H1 (cell line): ENCODE data around the gene TPD52L2. TPM values are rescaled to one million over a fixed set of nuclear protein-coding genes. Genes with fewer than 3 reads are reported as not detected.

Source experiments
- BRCA1 ChIP-seq: IDR thresholded peaks from 2 replicates; pipeline ENCODE4 v1.6.1; 2012; ENCODE audit warnings: low read depth, low read length, improper control_type of control experiment
- CEBPB ChIP-seq: IDR thresholded peaks from 2 replicates; pipeline ENCODE4 v1.6.1; 2012; ENCODE audit warnings: low read depth, low read length
- CHD7 ChIP-seq: fragments of 300-600 bp; sonication (generic); IDR thresholded peaks from 2 replicates; pipeline ENCODE4 v1.7.1; 2012; ENCODE audit warnings: low read length, moderate library complexity, mild to moderate bottlenecking, inconsistent platforms; ENCODE audit not compliant: insufficient replicate concordance
- CTBP2 ChIP-seq: IDR thresholded peaks from 2 replicates; pipeline ENCODE4 v1.7.0; 2011; ENCODE audit warnings: borderline replicate concordance, mild to moderate bottlenecking, moderate library complexity, mixed read lengths, low read length; ENCODE audit not compliant: insufficient read depth, insufficient read length
- HDAC6 ChIP-seq: IDR thresholded peaks from one replicate; pipeline ENCODE4 v1.7.1; 2012; ENCODE audit warnings: low read depth, mild to moderate bottlenecking, inconsistent platforms, low read length, moderate library complexity
- RXRA ChIP-seq: IDR thresholded peaks from 2 replicates; pipeline ENCODE4 v1.6.1; 2011; ENCODE audit warnings: low read depth, mild to moderate bottlenecking, low read length, moderate library complexity; ENCODE audit not compliant: insufficient read depth
- SAP30 ChIP-seq: fragments of 300-600 bp; sonication (generic); IDR thresholded peaks from 2 replicates; pipeline ENCODE4 v1.7.1; 2012; ENCODE audit warnings: low read length, moderate library complexity, mild to moderate bottlenecking, inconsistent platforms; ENCODE audit not compliant: insufficient read depth, insufficient replicate concordance
- TBP ChIP-seq: IDR thresholded peaks from 2 replicates; pipeline ENCODE4 v1.6.1; 2011; ENCODE audit warnings: low read depth, low read length, improper control_type of control experiment
- TEAD4 ChIP-seq: IDR thresholded peaks from 2 replicates; pipeline ENCODE4 v1.6.1; 2012; ENCODE audit warnings: low read depth, low read length, inconsistent platforms, mixed read lengths
- YY1 ChIP-seq: IDR thresholded peaks from 2 replicates; pipeline ENCODE4 v1.6.1; 2011; ENCODE audit warnings: low read depth, mild to moderate bottlenecking, low read length
- polyA plus RNA-seq, 7 experiments: library from polyadenylated mRNA; depleted of rRNA in 3 of 7; stranded (reverse) in 5 of 7; unstranded in 2 of 7; fragments of >200 nt in 5 of 7; fragments of 200-250 nt in 2 of 7; gene quantifications; 1 replicate in 5 of 7; 2 replicates in 1 of 7; 4 replicates in 1 of 7; pipeline versions ENCODE4 v1.2.1 to v1.2.3, GENCODE V29; 2011 to 2013; ENCODE audit warnings: missing spikeins in 2 of 7, mixed read lengths in 2 of 7
- total RNA-seq: library from RNA; stranded (reverse); fragmentation: NEBNext Ultra II Directional; extraction: Animal tissue kit (Norgen Biotek cat#: 25700); gene quantifications from 2 replicates; pipeline ENCODE4 v1.2.1, GENCODE V29; 2021

TPD52L2 gene
- total and polyA plus RNA-seq, 2 of the 8 experiments (the other 6 are each of a cell fraction or from before 2014, with no cell fraction given) = 77.1 to 80.2 TPM

GRCh38 chr20:63894358-63895201 lies 29.5 kb downstream of the TPD52L2 start, which contains the start of gene DNAJC5 (continued):
- TF ChIP-seq CHD7 (no peak), CTBP2 (no peak), HDAC6 (no peak), BRCA1 (no peak), TEAD4 (no peak), RXRA (no peak), YY1 (no peak), SAP30 (no peak), CEBPB (no peak), TBP (no peak)
